ENCODE measurements around the gene SEBOX.

SEBOX gene, protein sequence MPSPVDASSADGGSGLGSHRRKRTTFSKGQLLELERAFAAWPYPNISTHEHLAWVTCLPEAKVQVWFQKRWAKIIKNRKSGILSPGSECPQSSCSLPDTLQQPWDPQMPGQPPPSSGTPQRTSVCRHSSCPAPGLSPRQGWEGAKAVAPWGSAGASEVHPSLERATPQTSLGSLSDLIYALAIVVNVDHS

DNA sequence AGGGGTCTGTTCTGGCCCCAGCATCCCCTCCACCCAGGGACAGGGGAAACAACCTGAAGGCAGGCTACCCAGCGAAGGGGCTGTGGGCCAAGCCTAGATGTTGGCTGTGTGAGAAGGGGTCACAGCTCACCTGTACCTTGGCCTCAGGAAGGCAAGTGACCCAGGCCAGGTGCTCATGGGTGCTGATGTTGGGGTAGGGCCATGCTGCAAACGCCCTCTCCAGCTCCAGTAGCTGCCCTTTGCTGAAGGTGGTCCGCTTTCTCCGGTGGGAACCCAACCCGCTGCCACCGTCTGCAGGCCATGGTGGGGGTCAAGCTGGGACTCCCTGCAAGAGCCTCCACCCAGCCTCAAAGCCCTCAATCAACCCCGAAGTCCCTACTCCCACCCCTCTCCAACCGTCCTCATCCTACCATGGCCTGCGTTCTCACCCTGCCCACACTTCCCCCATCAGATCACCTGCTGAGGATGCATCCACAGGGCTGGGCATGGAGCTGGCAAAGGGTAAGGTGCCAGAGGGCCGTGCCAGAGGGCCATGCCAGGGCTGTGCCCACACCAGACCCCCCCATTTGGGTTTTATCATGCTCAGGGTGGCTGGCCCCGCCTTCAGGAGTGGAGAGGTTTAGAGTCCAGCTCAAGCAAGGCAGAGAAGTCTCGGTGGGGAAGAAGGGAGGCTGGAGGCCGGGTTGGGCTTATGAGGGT is at the start of gene SEBOX:
TSS of gene SEBOX (minus strand) at position 535 of the 699 bp plus-strand sequence. CDS start at position 487, 48 bp downstream.
- no peak for DNase-seq

DNA sequence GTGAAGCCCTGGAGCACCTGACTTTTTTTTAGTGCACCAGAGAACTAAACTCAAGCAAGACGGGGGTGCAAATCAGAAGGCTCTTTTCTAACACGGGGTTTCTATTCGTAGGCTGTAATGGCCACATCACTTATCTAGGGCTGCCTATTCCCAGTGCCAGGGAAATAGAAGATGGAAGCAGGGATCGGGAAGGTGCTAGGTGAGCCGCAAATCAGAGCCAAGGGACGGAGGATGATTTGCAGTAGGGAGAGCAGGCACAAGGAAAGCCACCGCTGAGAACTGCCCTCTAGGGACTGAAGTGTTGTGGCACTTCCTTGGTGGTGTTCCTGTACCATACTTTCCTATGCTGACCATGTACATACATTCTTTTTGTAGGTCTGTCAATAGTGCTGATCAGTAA is 48.8 kb upstream of the SEBOX start:
- DNase-seq = no peak

DNA sequence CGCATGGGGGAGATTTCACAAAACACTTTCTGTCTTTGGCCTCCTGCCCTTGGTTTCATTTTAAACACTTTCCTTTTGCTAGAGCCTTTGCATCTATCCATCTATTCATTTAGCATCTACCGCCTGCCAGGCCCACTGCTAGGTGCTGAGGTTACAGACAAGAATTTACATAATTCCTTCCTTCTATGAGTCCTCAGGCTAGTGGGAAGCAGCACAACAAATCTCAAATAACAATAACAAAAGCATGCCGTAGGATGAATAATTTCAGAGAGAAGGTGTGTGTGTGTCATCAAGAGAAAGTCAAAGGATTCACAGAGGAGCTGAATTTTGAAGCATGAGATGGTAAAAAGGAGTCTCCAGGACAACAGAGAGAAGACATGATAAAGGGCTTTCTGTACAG is 47.1 kb upstream of the SEBOX start:
- DNase-seq = no peak

DNA sequence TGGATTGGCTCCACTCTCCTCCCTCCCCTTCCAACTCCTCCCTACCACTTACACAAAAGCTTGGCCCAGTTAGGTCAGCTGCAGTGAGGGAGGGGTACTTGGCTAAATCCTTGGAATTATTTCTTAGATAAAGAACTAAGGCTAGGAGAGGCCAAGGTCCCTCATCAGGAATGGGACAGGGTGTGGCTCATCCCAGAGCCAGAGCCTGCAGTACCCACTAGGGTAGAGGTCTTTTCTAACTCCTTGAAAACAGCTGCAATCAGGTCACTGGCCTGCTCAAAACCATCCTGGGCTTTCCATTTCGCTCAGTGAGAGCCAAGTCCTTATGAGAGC is 42.9 kb upstream of the SEBOX start:
- DNase-seq = no peak

DNA sequence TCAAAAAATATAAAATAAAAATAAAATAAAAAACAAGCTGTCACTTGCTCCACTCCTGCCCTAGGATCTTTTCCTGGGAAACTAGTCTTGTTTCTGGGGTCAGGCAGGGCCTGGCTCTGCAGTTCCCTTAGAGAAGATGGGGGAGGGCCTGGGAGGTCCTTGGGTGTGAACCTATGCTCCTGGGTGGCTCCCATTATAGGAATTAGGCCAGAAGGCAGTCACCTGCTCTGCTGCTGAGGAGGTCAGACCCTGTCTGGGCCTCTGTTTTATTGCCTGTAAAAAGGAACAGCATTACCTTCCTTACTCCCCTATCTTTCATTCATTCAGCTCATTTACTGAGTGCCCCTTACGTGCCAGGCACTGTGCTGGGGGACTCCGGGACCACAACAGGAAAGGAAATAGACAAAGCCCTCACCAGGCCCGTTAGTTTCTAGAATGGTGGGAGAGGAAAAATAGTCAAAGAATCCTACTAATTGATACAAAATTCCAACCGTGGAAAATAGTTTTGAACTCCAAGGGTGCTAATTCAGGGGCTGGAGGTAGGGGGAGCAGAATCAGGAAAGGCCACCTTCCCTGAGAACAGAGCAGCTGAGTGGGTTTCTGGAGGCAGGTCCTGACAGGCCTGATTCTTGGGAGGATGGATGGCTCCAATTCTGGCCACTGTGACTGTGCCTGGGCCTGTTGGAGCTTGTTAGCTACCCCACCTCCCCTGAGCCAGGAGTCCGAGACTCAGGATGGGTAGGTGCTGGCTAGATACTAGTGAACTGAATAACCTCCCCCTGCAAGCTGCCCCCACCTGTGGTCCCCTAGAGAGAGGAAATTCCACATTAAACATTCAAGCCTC is 42.4 kb upstream of the SEBOX start:
- DNase-seq = no peak

DNA sequence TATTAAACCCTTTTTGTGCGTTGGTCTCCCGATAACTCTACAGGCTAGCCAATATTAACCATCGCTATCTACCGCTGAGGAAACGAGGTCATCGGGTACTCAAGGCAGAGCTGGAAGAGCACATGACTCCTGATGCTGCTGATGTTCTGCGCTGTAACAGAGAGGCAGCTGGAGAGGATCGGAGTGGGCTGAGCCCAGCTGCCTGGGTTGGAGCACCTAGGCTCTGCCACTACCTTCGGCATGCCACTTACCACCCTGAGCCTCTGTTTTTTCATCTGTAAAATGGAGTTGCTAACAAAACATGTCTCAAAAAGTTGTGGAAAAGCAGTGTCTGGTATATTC is 41.4 kb upstream of the SEBOX start:
- DNase-seq = no peak

DNA sequence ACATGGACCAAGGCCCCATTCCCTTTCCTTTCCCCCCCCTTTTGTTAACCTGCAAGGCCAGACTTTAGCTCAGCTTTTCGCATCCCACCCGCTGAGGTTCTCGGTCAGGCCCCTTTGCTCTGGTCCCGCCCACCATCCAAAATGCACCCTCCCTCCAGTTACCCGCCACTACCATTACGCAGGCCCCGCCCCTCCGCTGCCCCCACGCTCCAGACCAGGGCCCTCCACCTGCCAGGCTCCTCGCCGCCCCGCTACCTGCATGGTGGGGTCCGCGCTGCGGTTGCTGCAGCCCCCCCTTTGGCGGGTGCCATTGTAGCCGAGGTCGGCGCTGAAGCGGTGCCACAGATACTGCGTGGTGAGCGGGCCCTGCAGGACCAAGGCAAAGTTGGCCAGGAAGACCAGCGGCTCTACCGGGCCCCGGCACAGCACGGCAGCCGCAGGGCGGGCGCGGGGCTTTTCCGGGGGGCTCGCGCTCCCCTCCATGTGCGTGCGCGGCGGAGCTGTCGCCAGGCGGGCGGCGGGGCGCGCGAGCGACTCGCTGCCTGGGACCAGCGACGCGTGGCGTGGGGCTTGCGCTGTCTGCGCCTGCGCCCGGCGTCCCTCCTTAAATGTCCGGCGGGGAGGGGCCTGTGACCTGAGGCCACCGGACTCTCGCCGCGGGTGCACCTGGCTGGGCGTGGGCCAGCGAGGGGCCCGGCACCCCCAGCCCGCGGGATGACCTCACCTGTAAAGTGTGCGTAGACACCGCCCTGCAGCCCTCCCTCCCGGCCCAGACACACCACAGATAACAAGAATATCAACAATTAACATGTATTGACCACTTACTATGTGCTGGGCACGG is 40.9 kb upstream of the SEBOX start, which contains the start of gene SLC46A1:
TSS of gene SLC46A1 (minus strand) at position 581 of the 841 bp plus-strand sequence. CDS start at position 483, 98 bp downstream.
- no peak for DNase-seq

DNA sequence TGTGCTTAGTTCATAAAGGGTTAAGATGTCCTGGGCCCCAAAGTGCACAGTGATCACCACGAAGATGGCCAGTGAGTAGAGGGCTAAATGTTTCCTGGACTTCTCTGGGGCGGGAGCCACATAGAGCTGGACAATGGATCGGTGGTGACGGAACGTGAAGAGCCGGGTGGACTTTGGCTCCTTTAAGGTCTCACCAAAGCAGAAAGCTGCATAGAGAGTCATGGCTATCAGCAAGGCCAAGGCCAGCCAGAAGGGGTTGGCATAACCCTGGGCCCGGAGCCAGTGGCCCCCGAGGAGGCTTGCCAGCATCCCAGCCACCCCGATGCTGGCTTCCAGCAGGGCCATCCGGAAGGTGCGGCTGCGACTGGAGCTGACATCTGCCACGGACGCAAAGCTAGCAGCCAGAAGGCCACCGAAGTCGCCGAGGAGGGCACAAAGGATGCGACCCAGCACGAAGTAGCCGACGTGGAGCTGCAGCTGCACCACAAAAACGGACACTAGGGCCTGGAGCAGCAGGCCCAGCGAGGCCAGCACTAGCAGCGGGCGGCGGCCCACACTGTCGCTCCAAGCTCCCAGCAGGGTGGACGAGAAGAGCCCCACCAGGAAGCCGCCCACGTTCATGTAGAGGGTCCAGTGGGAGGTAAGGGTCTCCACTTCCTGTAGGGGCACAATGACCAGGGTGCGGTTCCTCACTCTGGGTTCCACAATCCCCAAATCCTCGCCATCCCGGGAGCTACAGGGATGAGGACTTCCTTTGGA is 40.0 kb upstream of the SEBOX start:
- no peak for DNase-seq

DNA sequence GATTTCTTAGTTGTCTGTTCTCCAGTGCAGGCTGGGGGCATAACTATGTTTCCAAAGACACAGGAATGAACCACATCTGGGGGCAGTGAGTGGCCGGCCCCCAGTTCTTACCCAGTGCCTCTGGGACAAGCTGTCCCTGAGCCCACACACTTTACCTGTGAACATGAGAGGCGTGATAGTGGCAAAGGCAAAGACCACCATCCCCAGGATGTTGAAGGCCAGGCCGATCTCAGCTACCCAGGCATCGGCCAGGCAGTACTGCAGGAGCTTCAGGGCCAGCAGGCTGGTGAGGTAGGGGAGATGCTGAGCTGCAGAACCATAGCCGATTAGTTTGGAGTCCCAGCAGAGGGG is 39.4 kb upstream of the SEBOX start:
- no peak for DNase-seq

DNA sequence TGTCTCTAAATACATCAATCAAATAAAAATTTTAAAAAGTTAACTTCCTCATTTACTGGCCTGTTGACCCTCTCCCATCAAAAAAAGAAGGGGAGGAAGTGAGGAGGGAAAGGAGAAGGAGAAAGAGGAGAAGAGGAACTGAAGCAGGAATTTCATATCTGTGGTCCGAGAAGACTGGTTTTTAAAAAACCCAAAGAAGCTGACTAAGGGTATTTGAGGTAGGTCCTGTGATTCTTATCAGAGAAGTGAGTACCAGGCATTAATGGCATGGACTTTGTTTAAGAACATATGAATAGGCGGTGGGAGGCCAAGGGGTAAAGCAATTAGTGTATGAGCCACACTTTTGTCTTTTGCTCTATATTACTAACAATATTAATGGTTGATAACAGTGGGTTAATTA is 39.0 kb upstream of the SEBOX start:
- peak; percentile 25 for DNase-seq

DNA sequence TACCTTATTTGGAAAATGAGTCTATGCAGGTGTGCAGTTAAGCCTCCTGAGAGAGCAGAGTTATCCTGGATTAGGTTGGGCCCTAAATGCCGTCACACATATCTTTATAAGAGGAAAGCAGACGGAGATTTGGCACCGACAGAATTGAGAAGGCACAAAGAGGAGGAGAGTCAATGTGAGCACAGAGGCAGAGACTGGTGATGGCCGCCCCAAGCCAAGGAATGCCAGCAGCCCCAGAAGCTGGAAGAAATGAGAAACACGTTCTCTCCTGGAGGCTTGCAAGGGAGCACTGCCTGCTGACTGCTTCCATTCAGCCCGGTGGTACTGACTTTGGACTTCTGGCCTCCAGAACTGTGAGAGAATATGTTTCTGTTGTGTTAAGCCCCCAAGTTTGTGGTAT is 37.8 kb upstream of the SEBOX start:
- DNase-seq = no peak

DNA sequence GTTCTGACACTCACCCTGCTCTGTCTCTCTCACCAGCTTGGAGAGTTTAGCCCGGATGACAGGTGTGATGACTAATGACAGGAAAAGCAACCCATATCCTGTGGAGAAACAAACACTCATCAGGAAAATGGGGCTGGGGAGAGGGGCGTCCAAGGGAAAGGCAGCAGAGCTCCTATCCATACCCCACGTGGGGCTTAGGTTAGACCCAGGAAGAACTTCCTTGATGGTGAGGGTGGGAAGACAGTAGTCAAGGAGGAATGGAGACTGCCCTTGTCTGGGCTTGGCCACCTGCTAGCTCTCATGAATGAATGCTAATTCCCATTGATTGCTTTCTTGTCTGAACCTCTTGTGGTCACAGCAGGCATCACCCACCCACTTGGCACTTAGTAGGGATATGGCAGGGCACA is 37.2 kb upstream of the SEBOX start:
- no peak for DNase-seq

DNA sequence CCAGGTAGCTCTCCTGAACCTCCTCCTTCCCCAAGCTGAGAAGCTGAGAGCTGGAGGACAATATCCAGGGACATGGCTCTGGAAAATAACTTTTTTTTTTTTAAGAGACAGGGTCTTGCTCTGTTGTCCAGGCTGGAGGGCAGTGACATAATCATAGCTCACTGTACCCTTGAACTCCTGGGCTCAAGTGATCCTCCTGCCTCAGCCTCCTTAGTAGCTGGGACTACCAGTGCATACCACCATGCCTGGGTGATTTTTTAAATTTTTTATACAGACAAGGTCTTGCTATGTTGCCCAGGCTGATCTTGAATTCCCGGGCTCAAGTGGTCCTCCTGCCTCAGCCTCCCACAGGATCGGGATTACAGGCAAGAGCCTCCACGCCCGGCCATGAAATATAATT is 34.8 kb upstream of the SEBOX start:
- no peak for DNase-seq

DNA sequence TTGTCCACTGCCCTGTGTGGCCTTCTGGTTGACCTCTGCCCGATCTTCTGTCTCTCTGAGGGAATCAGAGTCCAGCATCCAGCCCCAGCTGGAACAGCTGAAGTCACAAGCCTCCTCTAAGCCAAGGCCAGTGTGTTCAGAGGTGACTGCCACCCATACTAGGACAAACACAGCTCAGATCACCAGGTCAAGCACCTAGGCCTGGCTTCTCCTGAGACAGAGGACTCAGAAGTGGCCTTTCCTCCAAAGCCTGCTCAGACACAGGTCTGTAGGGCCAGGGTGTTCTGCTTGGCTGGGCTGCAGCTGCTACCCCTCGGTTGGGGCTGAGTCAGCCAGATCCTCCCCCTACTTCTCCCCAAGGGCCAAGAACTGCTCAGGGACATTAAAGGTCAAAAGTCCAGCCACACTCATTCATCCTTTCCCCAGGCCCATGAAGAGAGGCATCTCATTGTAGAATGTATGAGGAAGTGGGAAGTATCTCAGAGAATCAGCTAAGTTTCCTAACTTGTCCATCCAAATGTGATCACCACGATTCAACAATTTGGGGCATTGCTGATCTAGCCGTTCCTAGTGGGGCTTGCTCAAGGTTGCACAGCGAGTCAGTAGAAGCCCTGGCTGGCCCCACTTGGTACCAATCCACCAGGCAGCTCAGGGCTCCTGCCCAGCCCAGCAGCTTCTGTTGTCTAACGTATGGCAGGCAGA is 33.4 kb upstream of the SEBOX start:
- DNase-seq = no peak

DNA sequence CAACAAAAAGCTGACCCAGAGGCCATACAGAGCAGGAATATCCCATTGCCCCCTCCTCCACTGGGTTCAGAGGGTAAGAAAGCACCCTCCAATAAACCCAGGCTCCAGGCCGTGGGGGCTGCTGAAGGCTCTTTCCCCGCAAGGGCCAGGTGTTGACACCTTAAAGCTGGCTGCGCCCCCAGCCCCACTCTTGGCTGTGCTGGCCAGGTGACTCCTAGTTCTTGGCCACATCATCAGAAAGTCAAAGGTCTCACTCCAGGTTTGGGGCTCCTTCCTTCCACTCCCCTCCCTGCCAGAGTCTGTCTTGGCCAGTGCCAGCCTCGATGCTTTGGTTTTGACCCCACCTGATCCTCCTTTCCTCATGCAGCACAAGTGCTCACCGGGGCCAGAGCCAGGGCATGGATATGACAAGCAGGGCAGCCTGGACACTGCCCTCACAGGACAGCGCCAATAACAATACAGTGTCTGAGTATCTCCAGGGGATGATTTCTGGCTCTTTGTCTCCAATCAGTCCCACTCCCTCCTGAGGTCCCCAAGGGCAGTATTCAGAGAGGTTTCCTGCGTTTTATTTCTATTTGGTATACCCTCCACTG is 32.8 kb upstream of the SEBOX start:
- DNase-seq = no peak

DNA sequence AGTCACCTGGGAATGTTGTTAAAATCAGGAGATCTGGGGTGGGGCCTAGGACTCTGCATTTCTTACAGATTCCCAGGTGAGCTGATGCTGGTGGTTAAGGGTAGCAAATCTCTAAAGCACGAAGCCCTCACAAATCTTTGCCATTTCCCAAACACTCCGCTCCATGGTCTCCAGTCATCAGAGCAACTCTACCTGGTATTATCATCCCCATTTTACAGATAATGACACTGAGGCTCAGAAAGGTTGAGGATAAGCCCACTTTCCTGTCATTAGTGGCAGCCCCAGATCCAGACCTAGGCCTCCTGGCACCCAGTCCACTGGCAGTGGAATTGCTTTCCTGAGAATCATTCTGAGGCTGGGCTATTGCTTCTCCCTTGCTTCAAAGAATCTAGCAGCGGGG is 32.3 kb upstream of the SEBOX start:
- DNase-seq = no peak

DNA sequence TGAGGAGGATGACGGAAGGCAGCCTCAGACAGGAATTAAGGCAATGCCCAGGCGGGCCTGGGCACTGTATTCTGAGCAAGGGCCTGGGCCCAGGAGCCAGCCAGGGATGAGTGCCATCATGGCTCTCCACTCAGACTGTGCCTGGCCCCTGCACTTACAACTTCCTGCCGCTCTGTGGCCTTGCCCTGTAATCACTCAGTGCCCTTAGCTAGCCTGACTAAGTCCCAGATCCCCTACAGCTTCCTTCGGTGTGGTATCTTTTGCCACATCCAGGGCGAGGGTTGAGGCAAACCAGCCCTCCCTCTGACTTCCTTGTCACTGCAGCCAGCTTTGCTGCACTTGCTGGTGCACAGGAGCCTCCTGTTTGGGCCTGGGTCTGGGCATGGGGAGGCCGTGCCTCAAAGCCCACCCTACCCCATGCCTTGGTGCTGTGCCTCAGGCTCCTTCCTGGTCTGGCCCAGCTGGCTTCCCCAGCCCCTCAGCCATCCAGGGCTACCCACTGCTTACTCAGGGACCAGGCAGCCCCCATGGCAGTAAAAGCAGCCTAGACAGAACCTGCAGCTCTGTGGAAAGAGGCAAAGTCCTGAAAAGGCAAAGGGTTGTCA is 31.7 kb upstream of the SEBOX start:
- DNase-seq = no peak

DNA sequence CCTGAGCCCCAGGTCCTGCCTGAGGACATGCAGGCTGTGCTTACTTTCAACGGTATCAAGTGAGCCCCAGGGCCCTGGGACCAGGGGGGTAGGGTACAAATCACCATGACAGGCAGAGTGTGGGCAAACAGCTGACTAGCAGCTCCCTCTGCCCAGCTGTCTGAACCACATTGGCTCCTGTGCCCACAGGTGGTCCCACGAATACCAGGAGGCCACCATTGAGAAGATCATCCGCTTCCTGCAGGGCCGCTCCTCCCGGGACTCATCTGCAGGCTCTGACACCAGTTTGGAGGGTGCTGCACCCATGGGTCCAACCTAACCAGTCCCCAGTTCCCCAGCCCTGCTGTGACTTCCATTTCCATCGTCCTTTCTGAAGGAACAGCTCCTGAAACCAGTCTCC is 31.0 kb upstream of the SEBOX start:
- DNase-seq = no peak

DNA sequence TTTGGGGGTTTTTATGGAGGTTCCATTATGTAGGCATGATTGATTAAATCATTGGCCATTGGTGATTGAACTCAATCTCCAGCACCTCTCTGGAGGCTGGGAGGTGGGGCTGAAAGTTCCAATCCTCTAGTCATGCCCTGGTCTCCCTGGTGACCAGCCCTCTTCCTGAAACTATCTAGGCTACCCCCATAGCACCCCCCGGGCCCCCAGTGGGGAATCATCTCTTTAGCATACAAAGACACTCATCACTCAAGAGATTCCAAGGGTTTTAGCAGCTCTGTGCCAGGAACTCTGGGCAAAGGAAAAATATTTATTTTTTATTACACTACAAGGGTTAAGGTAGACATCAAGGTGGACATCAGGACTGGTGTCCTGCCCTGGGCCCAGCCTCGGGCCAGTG is 30.4 kb upstream of the SEBOX start:
- no peak for DNase-seq

DNA sequence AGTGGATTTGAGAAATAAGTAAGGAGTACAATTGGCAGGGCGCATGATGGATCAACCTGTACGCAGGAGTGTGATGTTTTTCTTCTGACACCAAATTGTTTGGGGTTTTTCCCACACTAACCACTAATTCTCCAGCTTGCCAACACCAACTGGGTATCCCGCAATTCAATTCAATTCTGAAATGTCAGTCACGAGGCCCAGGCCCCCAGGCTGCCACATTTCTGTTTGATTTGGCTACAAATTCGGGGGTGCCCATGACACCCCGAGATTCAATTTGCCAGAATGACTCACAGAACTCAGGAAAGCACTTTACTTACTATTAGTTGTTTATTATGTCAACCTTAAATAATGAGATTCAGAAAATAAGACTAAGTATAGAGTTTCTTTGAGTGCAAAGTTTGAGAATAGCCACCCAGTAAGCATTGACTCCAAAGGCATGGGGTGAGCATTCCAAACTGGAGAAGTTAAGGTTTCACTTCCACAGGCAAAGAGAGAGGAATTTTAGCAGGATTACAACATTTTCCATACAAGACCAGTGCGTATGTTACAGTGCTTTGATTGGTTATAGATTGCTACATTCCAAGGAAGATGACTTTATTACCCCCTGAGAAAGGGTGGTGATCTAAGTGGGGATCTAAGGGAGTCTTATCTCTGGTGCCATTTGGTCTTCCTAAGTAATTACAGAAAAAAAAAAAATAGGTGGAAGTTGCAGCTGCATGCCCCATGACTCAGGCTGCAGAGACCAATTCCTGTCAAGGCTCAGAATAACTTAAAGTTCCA is 29.5 kb upstream of the SEBOX start:
- peak; percentile 29 for DNase-seq

Data from OCI-M1 (cell line).